Limb (tissue), 2 donors: ENCODE data around the gene SFTA2.
A peak's percentile ranks its signal among the peaks of the same experiment; 100 is the strongest.

Experiments
- DNase-seq, 2 donors: peaks; one replicate each; pipeline ENCODE4 v3.0.0-alpha.2; 2016; ENCODE audit errors: extremely low spot score in 2 of 2

SFTA2 gene

GRCh38 chr6:30890646-30891449 lies 41.1 kb downstream of the SFTA2 start:
- no peak for DNase-seq

- no peak for DNase-seq
These were observed 41.9 kb downstream of the SFTA2 start for GRCh38 chr6:30889921-30890645.

GRCh38 chr6:30889496-30889885 lies 42.5 kb downstream of the SFTA2 start:
- DNase-seq: no peak

GRCh38 chr6:30888816-30889495 lies 43.0 kb downstream of the SFTA2 start:
- DNase-seq: no peak

- DNase-seq: no peak
These were observed 43.8 kb downstream of the SFTA2 start for GRCh38 chr6:30887901-30888815.

- DNase-seq: no peak
These were observed 45.1 kb downstream of the SFTA2 start for GRCh38 chr6:30886897-30887255.

- DNase-seq: peak in 1 of 2 donors; percentile 81
These were observed 45.7 kb downstream of the SFTA2 start for GRCh38 chr6:30885999-30886896.

GRCh38 chr6:30885481-30885998 lies 46.4 kb downstream of the SFTA2 start:
- DNase-seq: peak in 1 of 2 donors; percentile 41

GRCh38 chr6:30884521-30885480 lies 47.2 kb downstream of the SFTA2 start:
- peak in 1 of 2 donors; percentile 69 for DNase-seq

GRCh38 chr6:30883685-30884520 lies 48.1 kb downstream of the SFTA2 start, which contains the start of gene DDR1:
Gene DDR1 (plus strand): TSS chr6:30884519. CDS start chr6:30888730, 4,211 bp downstream.
- peak; percentile 81 to 87 for DNase-seq

- DNase-seq: peak in 1 of 2 donors; percentile 67
These were observed 48.9 kb downstream of the SFTA2 start for GRCh38 chr6:30882759-30883684.

GRCh38 chr6:30882204-30882758 lies 49.7 kb downstream of the SFTA2 start:
- peak in 1 of 2 donors; percentile 61 for DNase-seq

GRCh38 chr6:30881392-30882203 lies 50.4 kb downstream of the SFTA2 start:
- DNase-seq: peak in 1 of 2 donors; percentile 66
